Loucy (cell line): ENCODE results near the gene B3GALNT1.

Source experiments
- CTCF ChIP-seq: fragments of 200-600 bp; sonication (generic); conservative IDR thresholded peaks from 2 replicates; pipeline ENCODE4 v1.5.1; 2014; ENCODE audit warnings: mild to moderate bottlenecking, antibody characterized with exemption, low read length
- EZH2phosphoT487 ChIP-seq: fragments of 200-600 bp; IDR thresholded peaks from 2 replicates; pipeline ENCODE4 v1.6.1; 2018; ENCODE audit warnings: antibody characterized with exemption, mild to moderate bottlenecking, moderate library complexity, borderline replicate concordance

DNA sequence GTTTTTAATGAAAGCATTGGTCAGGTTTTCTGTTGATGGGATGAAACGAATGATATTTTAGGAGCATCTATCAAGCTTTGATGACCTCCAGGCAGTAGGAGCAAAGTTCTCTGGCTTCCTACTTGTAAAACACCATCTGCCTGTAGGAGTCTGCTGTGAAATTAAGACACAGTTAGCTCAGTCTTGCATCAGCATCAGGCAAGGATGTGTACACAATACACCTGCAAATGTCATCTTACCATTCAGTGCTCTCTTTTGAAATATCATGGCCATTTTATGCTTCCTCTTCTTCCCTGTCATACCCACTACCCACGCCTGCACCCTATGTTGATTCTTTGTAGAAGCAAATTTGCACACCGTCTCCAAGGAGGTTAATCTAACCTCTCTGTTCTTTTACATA lies 38.2 kb downstream of the B3GALNT1 start:
- no peak for TF ChIP-seq CTCF
- TF ChIP-seq EZH2phosphoT487, result no peak
